SK-N-SH treated with all-trans-retinoic acid at 6 μM for 48 hours (cell line): ENCODE measurements around the gene NPFFR1.

Experiments
- ATAC-seq: fragments of 200-7000 bp; cut with Tn5 transposase; 3 replicates; pipeline ENCODE4 v1.9.1; 2020; ENCODE audit warnings: mild to moderate bottlenecking, moderate library complexity
- BACH2 ChIP-seq: fragments of 250-450 bp; sonication (Bioruptor Pico); IDR thresholded peaks from 2 replicates; pipeline ENCODE4 v1.9.0; 2021; ENCODE audit warnings: mild to moderate bottlenecking, borderline replicate concordance
- CREB5 ChIP-seq: fragments of 250-450 bp; sonication (Bioruptor Pico); IDR thresholded peaks from 2 replicates; pipeline ENCODE4 v1.5.1; 2020; ENCODE audit warnings: low read depth, mild to moderate bottlenecking, moderate library complexity
- CSDC2 ChIP-seq: fragments of 250-450 bp; sonication (Bioruptor Pico); IDR thresholded peaks from 2 replicates; pipeline ENCODE4 v1.5.0; 2020; ENCODE audit warnings: mild to moderate bottlenecking, moderate library complexity
- ESRRG ChIP-seq: fragments of 250-450 bp; sonication (Bioruptor Pico); IDR thresholded peaks from 2 replicates; pipeline ENCODE4 v1.6.1; 2021; ENCODE audit warnings: mild to moderate bottlenecking
- GLIS3 ChIP-seq: fragments of 250-450 bp; sonication (Bioruptor Pico); IDR thresholded peaks from 2 replicates; pipeline ENCODE4 v1.5.0; 2020; ENCODE audit warnings: mild to moderate bottlenecking, moderate library complexity
- PATZ1 ChIP-seq: fragments of 250-450 bp; sonication (Bioruptor Pico); IDR thresholded peaks from 2 replicates; pipeline ENCODE4 v1.8.0; 2020; ENCODE audit warnings: mild to moderate bottlenecking, moderate library complexity, borderline replicate concordance
- POU6F1 ChIP-seq: fragments of 250-450 bp; sonication (Bioruptor Pico); IDR thresholded peaks from 2 replicates; pipeline ENCODE4 v1.8.0; 2021; ENCODE audit warnings: low read depth, mild to moderate bottlenecking, moderate library complexity, borderline replicate concordance
- PPARA ChIP-seq: fragments of 250-450 bp; sonication (Bioruptor Pico); IDR thresholded peaks from 2 replicates; pipeline ENCODE4 v1.5.0; 2020; ENCODE audit warnings: mild to moderate bottlenecking, borderline replicate concordance
- SNAI2 ChIP-seq: fragments of 250-450 bp; sonication (Bioruptor Pico); IDR thresholded peaks from 2 replicates; pipeline ENCODE4 v1.5.0; 2020; ENCODE audit warnings: mild to moderate bottlenecking, moderate library complexity
- TCF4 ChIP-seq: fragments of 250-450 bp; sonication (Bioruptor Pico); IDR thresholded peaks from 2 replicates; pipeline ENCODE4 v1.8.0; 2021; ENCODE audit warnings: mild to moderate bottlenecking, moderate library complexity, borderline replicate concordance
- TSHZ2 ChIP-seq: fragments of 250-450 bp; sonication (Bioruptor Pico); IDR thresholded peaks from 2 replicates; pipeline ENCODE4 v1.5.0; 2020; ENCODE audit warnings: mild to moderate bottlenecking, moderate library complexity
- ZC3H10 ChIP-seq: fragments of 250-450 bp; sonication (Bioruptor Pico); IDR thresholded peaks from 2 replicates; pipeline ENCODE4 v1.5.1; 2021; ENCODE audit warnings: mild to moderate bottlenecking, moderate library complexity
- ZNF565 ChIP-seq: fragments of 450-650 bp; formaldehyde crosslinking; conservative IDR thresholded peaks from 2 replicates; pipeline ENCODE4 v1.5.0; 2020; ENCODE audit warnings: low read depth, mild to moderate bottlenecking, moderate library complexity
- ZNF8 ChIP-seq: fragments of 450-650 bp; formaldehyde crosslinking; IDR thresholded peaks from 2 replicates; pipeline ENCODE4 v1.5.0; 2020; ENCODE audit warnings: mild to moderate bottlenecking, moderate library complexity

Gene NPFFR1

GRCh38 chr10:70285476-70285831 lies 1.6 kb upstream of the NPFFR1 start:
- no peak for ATAC-seq

GRCh38 chr10:70284542-70285475 lies 1.0 kb upstream of the NPFFR1 start:
- no peak for ATAC-seq

More at GRCh38 chr10:70285476-70285831, 1.6 kb upstream of the NPFFR1 start:
- TF ChIP-seq CREB5 (CRISPR knock-in tag), result no peak

GRCh38 chr10:70283071-70283444 lies 746 bp downstream of the NPFFR1 start:
- no peak for ATAC-seq
- no peak for TF ChIP-seq CSDC2 (CRISPR knock-in tag)
- TF ChIP-seq TCF4, result no peak
- TF ChIP-seq BACH2 (CRISPR knock-in tag), result no peak

More at GRCh38 chr10:70284542-70285475, 1.0 kb upstream of the NPFFR1 start:
- TF ChIP-seq ZNF565 (CRISPR knock-in tag) (no peak), ZNF8 (CRISPR knock-in tag) (peak; percentile 99), PPARA (no peak), GLIS3 (CRISPR knock-in tag) (no peak)

GRCh38 chr10:70281609-70282008 lies 2.2 kb downstream of the NPFFR1 start:
- TF ChIP-seq POU6F1 (CRISPR knock-in tag), result no peak
- no peak for TF ChIP-seq GLIS3 (CRISPR knock-in tag)
- TF ChIP-seq TCF4, result no peak
- TF ChIP-seq ZNF8 (CRISPR knock-in tag), result no peak
- no peak for TF ChIP-seq ZC3H10 (CRISPR knock-in tag)
- TF ChIP-seq SNAI2 (CRISPR knock-in tag), result no peak
- no peak for TF ChIP-seq ZNF565 (CRISPR knock-in tag)
- no peak for TF ChIP-seq PATZ1
- ATAC-seq, result no peak

- TF ChIP-seq CREB5 (CRISPR knock-in tag) (no peak), ZNF8 (CRISPR knock-in tag) (no peak)
- no peak for ATAC-seq
Measured at GRCh38 chr10:70280099-70280498, 3.7 kb downstream of the NPFFR1 start.

- no peak for ATAC-seq
- TF ChIP-seq PATZ1 (no peak), SNAI2 (CRISPR knock-in tag) (no peak), POU6F1 (CRISPR knock-in tag) (no peak), ESRRG (no peak), TCF4 (no peak), CREB5 (CRISPR knock-in tag) (no peak), TSHZ2 (no peak), PPARA (no peak), ZC3H10 (CRISPR knock-in tag) (no peak)
Measured at GRCh38 chr10:70277396-70278030, 6.3 kb downstream of the NPFFR1 start.
